Uterus (tissue), 2 donors: ENCODE results near the gene CIROP.

Source experiments
- CTCF ChIP-seq, 4 experiments: fragments of 200-600 bp in 2 of 4; fragments of 450-650 bp in 2 of 4; sonication (generic) in 2 of 4; IDR thresholded peaks; one replicate each; pipeline ENCODE4 v1.5.1; 2016 to 2019; ENCODE audit warnings: antibody characterized with exemption in 4 of 4, mild to moderate bottlenecking in 2 of 4, moderate library complexity in 1 of 4
- POLR2A ChIP-seq, 2 donors: fragments of 450-650 bp; IDR thresholded peaks; one replicate each; pipeline ENCODE4 v1.6.1; 2016; ENCODE audit warnings: antibody characterized with exemption in 2 of 2, mild to moderate bottlenecking in 1 of 2, moderate library complexity in 1 of 2

- TF ChIP-seq POLR2A (IDR thresholded peaks at IDR 0.05), result no peak
- no peak for TF ChIP-seq CTCF (IDR thresholded peaks at IDR 0.05)
Observed at GRCh38 chr14:23086565-23086964, 18.2 kb downstream of the CIROP start.
